Astrocyte (in vitro differentiated cells and primary cell): Measurements from ENCODE around the gene NPR2. TPM values are rescaled to one million over a fixed set of nuclear protein-coding genes. Genes with fewer than 3 reads are reported as not detected.

Source experiments
- DNase-seq: peaks from one replicate; pipeline ENCODE4 v3.0.0-alpha.2; 2010; ENCODE audit warnings: low read depth
- FAIRE-seq: peaks from 2 replicates; lab custom pipeline; 2011; peaks lifted over from hg19 to GRCh38; lab: Jason Lieb, UNC
- H2AFZ ChIP-seq: 2 replicates; pipeline ENCODE4 v1.6.0; 2012; ENCODE audit warnings: low read depth, low read length, inconsistent platforms
- H3K27ac ChIP-seq: 2 replicates; pipeline ENCODE4 v1.5.1; 2011; ENCODE audit warnings: low read depth, low read length, inconsistent platforms
- H3K27me3 ChIP-seq: 2 replicates; pipeline ENCODE4 v1.6.0; 2011; ENCODE audit warnings: low read length, inconsistent platforms; ENCODE audit not compliant: insufficient read depth
- H3K36me3 ChIP-seq: 2 replicates; pipeline ENCODE4 v1.5.1; 2011; ENCODE audit warnings: low read length, inconsistent platforms; ENCODE audit not compliant: insufficient read depth
- H3K4me1 ChIP-seq: 2 replicates; pipeline ENCODE4 v1.5.1; 2011; ENCODE audit warnings: low read length, inconsistent platforms; ENCODE audit not compliant: insufficient read depth
- H3K4me2 ChIP-seq: 2 replicates; pipeline ENCODE4 v1.6.0; 2012; ENCODE audit warnings: low read length, inconsistent platforms
- H3K4me3 ChIP-seq: 2 replicates; pipeline ENCODE4 v1.5.1; 2011; ENCODE audit warnings: low read depth, mild to moderate bottlenecking, low read length, inconsistent platforms; ENCODE audit not compliant: insufficient read depth
- H3K79me2 ChIP-seq: 2 replicates; pipeline ENCODE4 v1.6.0; 2012; ENCODE audit warnings: mild to moderate bottlenecking, low read length, inconsistent platforms; ENCODE audit not compliant: insufficient read depth
- H3K9ac ChIP-seq: 2 replicates; pipeline ENCODE4 v1.6.0; 2012; ENCODE audit warnings: mild to moderate bottlenecking, low read length, inconsistent platforms
- H3K9me3 ChIP-seq: 2 replicates; pipeline ENCODE4 v1.5.1; 2012; ENCODE audit warnings: low read depth, mild to moderate bottlenecking, low read length, inconsistent platforms; ENCODE audit not compliant: insufficient read depth
- H4K20me1 ChIP-seq: 2 replicates; pipeline ENCODE4 v1.6.0; 2012; ENCODE audit warnings: low read length, inconsistent platforms; ENCODE audit not compliant: insufficient read depth
- H3K27ac Mint-ChIP-seq: one replicate; pipeline ENCODE4 v1.8.0; 2021; ENCODE audit warnings: mild to moderate bottlenecking, mixed read lengths; ENCODE audit not compliant: unreplicated experiment
- H3K27me3 Mint-ChIP-seq: one replicate; pipeline ENCODE4 v1.8.0; 2021; ENCODE audit warnings: low read depth, mixed read lengths; ENCODE audit not compliant: unreplicated experiment
- H3K36me3 Mint-ChIP-seq: one replicate; pipeline ENCODE4 v1.8.0; 2021; ENCODE audit warnings: low read depth, mixed read lengths; ENCODE audit not compliant: unreplicated experiment
- H3K4me1 Mint-ChIP-seq: one replicate; pipeline ENCODE4 v1.8.0; 2021; ENCODE audit warnings: low read depth, mixed read lengths; ENCODE audit not compliant: unreplicated experiment
- H3K4me3 Mint-ChIP-seq: one replicate; pipeline ENCODE4 v1.8.0; 2021; ENCODE audit warnings: mild to moderate bottlenecking, moderate library complexity, mixed read lengths; ENCODE audit not compliant: unreplicated experiment
- H3K9me3 Mint-ChIP-seq: one replicate; pipeline ENCODE4 v1.8.0; 2021; ENCODE audit warnings: mild to moderate bottlenecking, mixed read lengths; ENCODE audit not compliant: unreplicated experiment
- EZH2 ChIP-seq: IDR thresholded peaks from 2 replicates; pipeline ENCODE4 v1.6.1; 2012; ENCODE audit warnings: mild to moderate bottlenecking, low read length, inconsistent platforms; ENCODE audit not compliant: insufficient read depth
- total RNA-seq: library from RNA; stranded (reverse); gene quantifications from 2 replicates; pipeline ENCODE4 v1.2.1, GENCODE V29; 2021
- TF ChIP-seq, protein P1 (sequence below): IDR thresholded peaks from 2 replicates; pipeline ENCODE4 v1.5.1; 2011; ENCODE audit warnings: low read depth, mild to moderate bottlenecking, inconsistent platforms, low read length, moderate library complexity; ENCODE audit not compliant: insufficient read depth

Gene NPR2
- total RNA-seq, 1 donor from 2014 or later = 24.6 TPM

DNA sequence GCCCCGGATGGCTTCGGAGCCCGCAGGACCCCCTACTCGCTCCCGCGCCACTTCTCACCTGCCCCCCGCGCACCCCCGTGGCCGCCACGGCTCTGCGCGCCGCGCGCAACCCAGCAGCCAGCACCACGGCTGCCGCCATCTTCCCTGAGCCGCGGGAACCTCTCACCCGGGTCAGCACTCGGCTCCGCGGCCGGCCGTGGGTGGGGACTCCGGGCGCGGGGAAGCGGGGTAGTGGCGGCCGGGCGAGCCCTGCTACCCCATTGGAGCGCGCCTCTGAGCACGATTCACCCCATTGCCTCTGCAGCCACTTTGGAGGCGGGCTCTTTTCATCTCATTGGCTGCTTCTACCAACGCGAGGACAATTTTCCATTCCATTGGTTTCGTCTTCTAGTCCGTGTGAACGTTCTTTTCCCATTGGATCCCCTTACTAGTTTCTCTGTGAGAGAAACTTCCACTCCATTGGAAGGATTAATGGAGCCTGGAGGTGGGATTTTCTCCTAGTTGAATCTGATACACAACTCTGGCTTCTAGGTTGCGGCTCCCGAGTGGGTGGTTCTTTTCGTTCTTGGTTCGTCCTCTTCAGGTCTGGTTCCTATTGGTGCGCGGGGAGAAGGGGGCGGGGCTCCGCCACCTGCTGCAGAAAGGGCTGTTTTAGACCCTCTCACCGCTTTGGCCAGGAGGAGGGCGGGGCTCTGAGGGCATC lies 23.6 kb downstream of the NPR2 start, which contains the start of gene HINT2:
Gene HINT2, minus strand, starts transcription at position 202 of the 703 bp plus-strand sequence. Its CDS starts 63 bp downstream, at position 139.
- Histone ChIP-seq H3K9ac (peak within 1 kb of the TSS; percentile 88), H3K4me2 (peak within 1 kb of the TSS; percentile 95), H3K9me3 (no peaks in the 10 kb centered on the region), H3K4me3 (peak within 1 kb of the TSS; percentile 84), H3K79me2 (peaks cover 4% of the 10 kb centered on the region), H4K20me1 (no peaks in the 10 kb centered on the region), H3K4me1 (peaks cover 17% of the 10 kb centered on the region), H2AFZ (peak within 1 kb of the TSS; percentile 88), H3K27me3 (no peaks in the 10 kb centered on the region), H3K36me3 (no peaks in the 10 kb centered on the region), H3K27ac (peak within 1 kb of the TSS; percentile 62)
- Mint-ChIP-seq H3K4me1 (peaks cover 11% of the 10 kb centered on the region), H3K27me3 (peaks cover 8% of the 10 kb centered on the region), H3K4me3 (peak within 1 kb of the TSS; percentile 88), H3K9me3 (no peaks in the 10 kb centered on the region), H3K36me3 (peaks cover 8% of the 10 kb centered on the region), H3K27ac (peak within 1 kb of the TSS; percentile 22)
- DNase-seq = peak; percentile 99
- FAIRE-seq = peak; percentile 76
- TF ChIP-seq EZH2 = no peak
- TF ChIP-seq, protein P1, sequence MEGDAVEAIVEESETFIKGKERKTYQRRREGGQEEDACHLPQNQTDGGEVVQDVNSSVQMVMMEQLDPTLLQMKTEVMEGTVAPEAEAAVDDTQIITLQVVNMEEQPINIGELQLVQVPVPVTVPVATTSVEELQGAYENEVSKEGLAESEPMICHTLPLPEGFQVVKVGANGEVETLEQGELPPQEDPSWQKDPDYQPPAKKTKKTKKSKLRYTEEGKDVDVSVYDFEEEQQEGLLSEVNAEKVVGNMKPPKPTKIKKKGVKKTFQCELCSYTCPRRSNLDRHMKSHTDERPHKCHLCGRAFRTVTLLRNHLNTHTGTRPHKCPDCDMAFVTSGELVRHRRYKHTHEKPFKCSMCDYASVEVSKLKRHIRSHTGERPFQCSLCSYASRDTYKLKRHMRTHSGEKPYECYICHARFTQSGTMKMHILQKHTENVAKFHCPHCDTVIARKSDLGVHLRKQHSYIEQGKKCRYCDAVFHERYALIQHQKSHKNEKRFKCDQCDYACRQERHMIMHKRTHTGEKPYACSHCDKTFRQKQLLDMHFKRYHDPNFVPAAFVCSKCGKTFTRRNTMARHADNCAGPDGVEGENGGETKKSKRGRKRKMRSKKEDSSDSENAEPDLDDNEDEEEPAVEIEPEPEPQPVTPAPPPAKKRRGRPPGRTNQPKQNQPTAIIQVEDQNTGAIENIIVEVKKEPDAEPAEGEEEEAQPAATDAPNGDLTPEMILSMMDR = no peak

GRCh38 chr9:35816708-35817107 lies 25.3 kb downstream of the NPR2 start:
- Histone ChIP-seq H4K20me1 (no peaks in the 10 kb centered on the region), H3K27me3 (no peaks in the 10 kb centered on the region), H3K36me3 (no peaks in the 10 kb centered on the region), H2AFZ (no peak overlapping the region), H3K9me3 (no peaks in the 10 kb centered on the region), H3K9ac (no peak overlapping the region), H3K79me2 (peaks cover 4% of the 10 kb centered on the region), H3K4me2 (no peak overlapping the region), H3K27ac (no peak overlapping the region), H3K4me1 (peaks cover 18% of the 10 kb centered on the region), H3K4me3 (no peak overlapping the region)
- DNase-seq (no peak), FAIRE-seq (no peak)
- H3K9me3 Mint-ChIP-seq = no peaks in the 10 kb centered on the region
- H3K27ac Mint-ChIP-seq = no peak overlapping the region
- peaks cover 11% of the 10 kb centered on the region for H3K4me1 Mint-ChIP-seq
- TF ChIP-seq EZH2 = no peak
- TF ChIP-seq, protein P1 = no peak
- H3K36me3 Mint-ChIP-seq = peaks cover 6% of the 10 kb centered on the region
- H3K4me3 Mint-ChIP-seq = no peak overlapping the region
- H3K27me3 Mint-ChIP-seq = peaks cover 17% of the 10 kb centered on the region

DNA sequence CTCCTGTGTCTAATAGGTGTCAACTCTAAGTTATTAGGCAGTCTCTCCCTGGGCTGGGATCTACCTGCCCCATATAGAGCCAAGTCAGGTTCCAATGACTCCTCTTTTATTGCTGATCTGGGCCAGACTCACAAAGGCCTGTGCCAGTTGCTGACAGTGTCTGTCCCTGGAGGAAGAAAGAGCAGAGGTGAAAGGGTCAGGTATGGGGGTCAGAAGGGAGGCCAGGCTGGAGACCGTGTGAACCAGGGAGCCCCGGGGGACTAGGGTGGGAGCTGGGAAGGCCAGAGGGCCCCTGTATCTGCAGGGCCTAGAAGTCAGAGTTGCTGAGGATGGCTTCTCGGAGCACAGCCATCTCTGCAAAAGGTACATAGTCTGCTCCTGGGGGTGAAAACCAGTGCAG lies 26.9 kb downstream of the NPR2 start:
- H3K4me3 Mint-ChIP-seq = peak overlapping the region; percentile 13
- H3K79me2 ChIP-seq = peaks cover 4% of the 10 kb centered on the region
- H3K36me3 ChIP-seq = no peaks in the 10 kb centered on the region
- no peaks in the 10 kb centered on the region for H3K27me3 ChIP-seq
- FAIRE-seq = no peak
- no peak overlapping the region for H3K27ac ChIP-seq
- no peaks in the 10 kb centered on the region for H3K9me3 ChIP-seq
- H3K9me3 Mint-ChIP-seq = peaks cover 3% of the 10 kb centered on the region
- no peaks in the 10 kb centered on the region for H4K20me1 ChIP-seq
- H3K4me3 ChIP-seq = no peak overlapping the region
- peaks cover 10% of the 10 kb centered on the region for H3K4me1 ChIP-seq
- peaks cover 6% of the 10 kb centered on the region for H3K36me3 Mint-ChIP-seq
- peaks cover 20% of the 10 kb centered on the region for H3K27me3 Mint-ChIP-seq
- TF ChIP-seq EZH2 = no peak
- H2AFZ ChIP-seq = no peak overlapping the region
- peaks cover 10% of the 10 kb centered on the region for H3K4me1 Mint-ChIP-seq
- no peak overlapping the region for H3K9ac ChIP-seq
- H3K4me2 ChIP-seq = no peak overlapping the region
- no peak for DNase-seq
- no peak overlapping the region for H3K27ac Mint-ChIP-seq
